HepG2 (cell line): Measurements from ENCODE around the gene MYO16.

Experiments
- ATF7 ChIP-seq, 2 experiments: fragments of 450-650 bp in 1 of 2; sonication (generic) in 1 of 2; formaldehyde crosslinking in 1 of 2; IDR thresholded peaks; 2 replicates each; pipeline versions ENCODE4 v1.4.0 to v1.6.1; 2016 to 2020; ENCODE audit warnings: antibody characterized with exemption in 1 of 2, mild to moderate bottlenecking in 1 of 2, missing genetic modification reagents in 1 of 2
- GABPB1 ChIP-seq: IDR thresholded peaks from 2 replicates; pipeline ENCODE4 v1.6.1; 2016; ENCODE audit warnings: mild to moderate bottlenecking, missing genetic modification reagents, moderate library complexity, missing compliant biosample characterization
- ZFAT ChIP-seq: sonication (generic); formaldehyde crosslinking; conservative IDR thresholded peaks from 2 replicates; pipeline ENCODE4 v1.8.1; 2023; ENCODE audit warnings: missing genetic modification reagents, inconsistent platforms
- TF ChIP-seq, protein P1 (sequence below), 2 experiments: sonication (generic) in 1 of 2; formaldehyde crosslinking in 1 of 2; IDR thresholded peaks; 2 replicates each; pipeline versions ENCODE4 v1.5.1 to v1.6.1; 2011 to 2020; ENCODE audit warnings: borderline replicate concordance in 1 of 2, low read depth in 1 of 2, low read length in 1 of 2, mild to moderate bottlenecking in 1 of 2, missing genetic modification reagents in 1 of 2, moderate library complexity in 1 of 2

DNA sequence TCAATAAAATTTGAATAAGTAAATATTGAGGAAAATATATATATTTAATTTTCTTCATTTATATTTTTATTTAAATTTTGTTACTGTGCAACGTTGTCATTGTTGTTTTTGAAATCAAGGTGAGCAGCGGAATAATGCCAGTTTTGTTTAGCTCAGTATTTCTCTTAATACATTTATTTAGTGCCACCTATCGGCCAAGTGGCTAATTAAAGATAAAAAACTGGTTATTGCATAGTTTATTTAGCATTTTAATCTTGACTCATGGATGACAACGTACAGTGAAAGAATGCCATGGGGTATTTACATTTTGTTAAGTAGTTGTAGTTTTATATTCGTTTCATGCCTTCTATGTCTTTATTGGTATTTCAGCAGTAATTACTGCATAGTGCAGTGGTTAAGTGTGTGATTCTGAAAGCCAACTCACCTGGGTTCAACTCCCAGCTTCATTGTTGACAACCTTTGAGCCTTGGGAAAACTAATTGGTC, 265.9 kb downstream of the MYO16 start:
- TF ChIP-seq, protein P1, sequence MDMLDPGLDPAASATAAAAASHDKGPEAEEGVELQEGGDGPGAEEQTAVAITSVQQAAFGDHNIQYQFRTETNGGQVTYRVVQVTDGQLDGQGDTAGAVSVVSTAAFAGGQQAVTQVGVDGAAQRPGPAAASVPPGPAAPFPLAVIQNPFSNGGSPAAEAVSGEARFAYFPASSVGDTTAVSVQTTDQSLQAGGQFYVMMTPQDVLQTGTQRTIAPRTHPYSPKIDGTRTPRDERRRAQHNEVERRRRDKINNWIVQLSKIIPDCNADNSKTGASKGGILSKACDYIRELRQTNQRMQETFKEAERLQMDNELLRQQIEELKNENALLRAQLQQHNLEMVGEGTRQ (IDR thresholded peaks at IDR 0.05; ENCODE audit: low read depth, low read length): no peak
- TF ChIP-seq, protein P1 (CRISPR knock-in tag; IDR thresholded peaks at IDR 0.05; ENCODE audit: borderline replicate concordance): no peak
- TF ChIP-seq GABPB1 (CRISPR knock-in tag) (no peak), ZFAT (CRISPR knock-in tag) (no peak), ATF7 (IDR thresholded peaks at IDR 0.05) (no peak), ATF7 (CRISPR knock-in tag; IDR thresholded peaks at IDR 0.05) (no peak)
